Stimulated activated naive CD8-positive, alpha-beta T cell treated with anti-CD3 and anti-CD28 coated beads, Interleukin-15, Interleukin-2, amounts not matched to agents 100 U/mL and 50 U/mL, for 24 hours (primary cell): ENCODE results near the gene BCL7B.
"Not testable (repeated sequence)": the region's sequence is repeated elsewhere in the genome, so short reads cannot be mapped to it uniquely, and the experiment has no call there.

Experiments
- ATAC-seq: fragments of 150-1000 bp; cut with Tn5 transposase; one replicate; pipeline ENCODE4 v1.10.0; 2021
- DNase-seq: peaks from one replicate; pipeline ENCODE4 v3.0.0; 2021

BCL7B gene

DNA sequence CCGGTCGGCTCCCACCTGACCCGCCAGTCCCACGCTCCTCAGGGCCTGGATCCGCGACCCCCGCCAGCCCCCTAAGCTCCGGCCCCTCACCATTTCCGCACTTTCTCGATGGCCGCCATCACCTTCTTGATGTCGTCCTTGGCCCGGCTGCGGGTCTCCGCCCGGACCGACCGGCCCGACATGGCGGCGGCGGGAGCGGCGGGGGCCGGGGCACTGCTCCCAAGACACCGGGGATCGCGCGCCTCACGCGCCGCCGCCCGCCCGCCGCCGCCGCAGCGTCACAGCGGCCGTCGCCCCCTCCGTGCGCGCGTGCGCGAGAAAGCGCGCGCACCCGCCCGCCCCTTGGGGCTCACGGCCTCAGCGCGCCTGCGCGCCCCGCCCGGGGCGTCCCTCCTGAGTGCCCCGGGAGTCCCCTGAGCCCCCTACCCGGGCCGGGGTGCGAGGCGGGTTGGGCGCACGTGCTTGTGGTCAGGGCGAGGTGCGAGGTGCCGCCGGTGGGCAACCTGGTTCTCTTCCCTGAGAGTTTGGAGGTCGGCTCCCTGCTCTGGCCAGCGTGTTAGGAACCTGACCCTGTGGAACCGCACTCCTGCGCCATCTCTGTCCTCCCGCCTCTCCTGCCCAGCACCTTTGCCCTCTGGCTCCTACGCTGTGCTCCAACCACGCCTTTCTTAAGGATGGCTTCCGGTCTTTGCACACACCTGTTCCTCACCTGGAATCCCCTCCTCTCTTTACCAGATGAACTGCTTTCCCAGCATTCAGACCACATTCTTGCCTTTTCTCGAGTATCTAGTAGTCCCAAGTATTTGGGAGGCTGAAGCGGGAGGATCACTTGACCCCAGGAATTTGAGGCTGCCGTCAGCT is at the start of gene BCL7B:
Gene BCL7B, minus strand, starts transcription at position 294 of the 861 bp plus-strand sequence. Its CDS starts 112 bp downstream, at position 182.
- peak; percentile 83 for DNase-seq
- peak; percentile 55 for ATAC-seq

DNA sequence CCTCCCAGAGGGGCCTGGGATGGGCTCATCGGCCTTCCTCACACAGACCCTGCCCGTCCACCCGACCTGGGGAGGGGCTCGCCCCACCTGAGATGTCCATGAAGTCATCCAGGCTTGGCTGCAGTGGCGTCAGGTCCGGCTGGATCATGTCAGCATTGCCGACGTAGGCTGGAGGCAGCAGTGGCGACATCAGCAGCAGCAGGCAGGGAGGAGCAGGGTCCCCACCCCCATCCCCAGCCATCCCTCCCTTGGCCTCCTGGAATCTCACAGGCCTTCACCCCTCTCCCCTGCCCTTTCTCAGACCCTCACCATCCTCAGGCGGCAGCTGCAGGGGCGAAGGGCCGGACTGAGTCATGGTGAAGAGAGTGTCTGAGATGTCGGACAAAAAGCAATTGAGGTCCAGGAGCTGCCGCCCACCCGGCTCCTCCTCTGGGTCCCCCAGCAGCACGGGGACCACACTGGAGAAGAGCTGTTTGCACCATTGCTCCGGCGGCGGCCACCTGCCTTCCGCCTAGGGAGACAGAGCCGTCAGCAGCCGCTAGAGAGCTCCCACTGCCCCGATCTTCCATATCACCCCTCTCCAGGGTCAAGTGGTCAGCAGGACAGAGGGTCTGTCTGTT is 48.2 kb upstream of the BCL7B start:
- DNase-seq (no peak), ATAC-seq (no peak)

DNA sequence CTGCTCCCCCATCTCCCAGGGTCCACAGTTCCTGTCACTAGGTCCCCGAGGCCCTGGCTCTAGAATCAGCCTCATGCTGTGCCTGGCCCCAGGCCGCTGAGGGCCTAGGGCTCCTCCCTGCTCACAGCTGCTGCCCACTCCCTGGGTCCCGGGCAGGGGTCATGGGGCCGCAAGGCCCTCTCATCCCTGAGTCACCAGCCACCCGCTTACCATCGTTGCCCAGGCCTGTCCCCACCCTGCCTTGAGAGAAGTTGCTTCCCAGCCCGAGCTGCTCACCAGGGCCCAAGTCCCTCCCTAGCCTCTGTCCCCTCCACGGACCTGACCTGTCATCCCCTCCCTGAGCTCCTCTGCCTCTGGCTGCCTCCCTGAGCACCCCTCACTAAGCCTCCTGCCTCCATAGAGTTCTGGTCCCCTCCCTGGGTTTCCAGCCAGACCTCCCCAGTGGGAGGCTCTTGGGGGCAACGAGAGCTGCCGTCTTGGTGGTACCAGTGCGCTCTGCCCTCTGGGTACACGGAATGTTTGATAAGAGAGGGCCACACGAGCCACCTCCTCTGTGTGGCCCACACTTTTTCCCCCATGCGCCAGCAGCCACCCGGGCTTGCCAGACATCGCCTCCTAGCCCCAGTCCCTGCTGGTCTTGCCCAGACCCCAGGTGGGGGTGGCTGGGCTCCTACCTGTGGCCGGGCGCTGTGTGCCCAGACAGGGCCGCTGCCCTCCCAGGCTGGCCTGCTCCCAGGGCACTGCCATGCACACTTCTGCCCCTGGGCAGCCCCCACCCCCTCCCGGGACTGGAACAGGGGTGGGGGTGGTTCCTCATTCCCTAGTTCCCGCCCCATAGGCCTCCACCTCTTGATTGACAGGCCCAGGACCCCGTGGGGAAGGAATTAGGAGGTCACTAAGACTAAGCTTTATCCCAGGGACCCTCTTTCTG is 45.5 kb upstream of the BCL7B start:
- DNase-seq = no peak
- no peak for ATAC-seq

DNA sequence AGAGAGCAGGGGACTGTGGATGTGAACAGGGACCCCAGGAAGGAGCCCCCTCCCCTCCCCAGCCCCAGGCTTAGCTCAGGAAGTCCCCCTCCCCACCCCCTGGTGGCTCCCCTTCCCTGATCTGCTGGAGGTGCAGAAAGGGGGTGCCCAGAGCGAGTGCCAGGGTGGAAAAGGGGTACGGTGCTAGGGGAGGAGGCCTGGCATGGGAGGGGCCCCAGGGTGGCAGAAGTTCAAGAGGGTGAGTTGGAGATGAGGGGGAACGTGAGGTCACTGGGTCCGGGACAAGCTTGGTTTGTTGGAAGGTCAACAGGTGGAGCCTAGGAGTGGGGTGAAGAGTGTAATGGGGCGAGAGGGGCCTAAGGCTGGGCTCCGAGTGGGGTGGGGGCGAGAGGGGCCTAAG is 42.4 kb upstream of the BCL7B start:
- DNase-seq = no peak
- ATAC-seq = no peak

DNA sequence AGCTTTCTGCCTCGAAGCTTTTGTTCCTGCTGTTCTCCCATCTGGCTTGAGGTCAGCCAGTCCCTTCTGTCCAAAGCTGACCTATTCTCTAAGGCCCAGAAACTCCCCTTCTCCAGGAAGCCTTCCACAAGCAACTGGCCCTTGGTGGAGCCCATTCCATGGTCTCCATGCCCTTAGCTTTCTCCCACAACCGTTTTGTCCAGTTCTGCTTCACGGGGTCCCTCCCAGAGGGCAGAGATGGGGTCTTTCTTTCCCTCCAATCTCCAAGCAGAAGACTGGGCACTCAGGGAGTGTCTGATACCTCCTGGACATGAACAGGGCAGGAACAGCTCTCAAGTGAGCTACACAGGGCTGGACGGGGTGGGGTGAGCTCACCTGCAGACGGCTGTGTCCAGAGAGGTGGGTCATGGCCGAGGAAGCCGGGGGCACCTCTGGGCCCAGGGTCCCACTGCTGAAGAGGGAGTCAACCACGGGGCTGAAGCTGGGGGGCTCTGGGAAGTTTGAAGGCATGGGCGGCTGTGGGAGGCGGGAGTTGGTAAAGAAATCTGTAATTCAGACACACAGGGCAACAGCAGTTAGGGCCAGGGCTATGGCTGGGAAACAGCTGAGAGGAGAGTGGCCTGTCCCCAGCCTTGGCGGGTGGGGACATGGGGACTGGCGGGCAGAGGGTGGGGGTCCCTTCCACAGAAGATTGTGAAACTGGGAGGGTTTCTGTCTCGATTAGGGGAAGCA is 41.8 kb upstream of the BCL7B start:
- DNase-seq (no peak), ATAC-seq (no peak)

DNA sequence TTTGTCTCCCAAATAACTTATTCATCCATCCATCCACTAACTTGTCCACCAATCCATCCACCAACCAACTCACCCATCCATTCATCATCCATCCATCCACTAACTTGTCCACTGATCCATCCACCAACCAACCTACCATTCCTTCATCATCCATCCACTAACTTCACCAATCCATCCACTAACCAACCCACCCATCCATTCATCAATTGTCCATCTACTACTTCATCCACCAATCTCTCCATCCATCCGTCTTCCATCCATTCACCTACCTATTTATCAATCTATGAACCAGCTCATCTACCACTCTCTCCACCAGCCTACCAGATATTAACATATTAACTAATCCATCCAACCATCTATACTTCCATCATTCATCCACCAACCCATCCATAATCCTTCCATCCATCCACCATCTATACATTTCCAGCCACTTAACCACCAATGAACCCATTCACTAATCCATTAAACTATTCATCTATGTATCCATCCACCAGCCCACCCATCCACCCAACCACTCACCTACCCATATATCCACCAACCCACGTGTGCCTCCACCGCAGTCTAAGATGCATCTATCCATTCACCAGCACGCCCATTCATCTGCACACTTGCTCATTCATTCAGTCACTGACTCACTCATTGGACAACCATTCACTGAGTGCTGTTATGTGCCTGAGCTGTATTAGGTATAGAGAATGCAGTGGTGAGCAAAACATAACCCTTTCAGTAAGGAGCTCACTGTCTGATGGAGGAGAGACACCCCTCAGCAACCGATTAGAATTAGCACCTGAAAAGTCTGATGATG is 40.7 kb upstream of the BCL7B start:
- ATAC-seq = no peak
- no peak for DNase-seq

DNA sequence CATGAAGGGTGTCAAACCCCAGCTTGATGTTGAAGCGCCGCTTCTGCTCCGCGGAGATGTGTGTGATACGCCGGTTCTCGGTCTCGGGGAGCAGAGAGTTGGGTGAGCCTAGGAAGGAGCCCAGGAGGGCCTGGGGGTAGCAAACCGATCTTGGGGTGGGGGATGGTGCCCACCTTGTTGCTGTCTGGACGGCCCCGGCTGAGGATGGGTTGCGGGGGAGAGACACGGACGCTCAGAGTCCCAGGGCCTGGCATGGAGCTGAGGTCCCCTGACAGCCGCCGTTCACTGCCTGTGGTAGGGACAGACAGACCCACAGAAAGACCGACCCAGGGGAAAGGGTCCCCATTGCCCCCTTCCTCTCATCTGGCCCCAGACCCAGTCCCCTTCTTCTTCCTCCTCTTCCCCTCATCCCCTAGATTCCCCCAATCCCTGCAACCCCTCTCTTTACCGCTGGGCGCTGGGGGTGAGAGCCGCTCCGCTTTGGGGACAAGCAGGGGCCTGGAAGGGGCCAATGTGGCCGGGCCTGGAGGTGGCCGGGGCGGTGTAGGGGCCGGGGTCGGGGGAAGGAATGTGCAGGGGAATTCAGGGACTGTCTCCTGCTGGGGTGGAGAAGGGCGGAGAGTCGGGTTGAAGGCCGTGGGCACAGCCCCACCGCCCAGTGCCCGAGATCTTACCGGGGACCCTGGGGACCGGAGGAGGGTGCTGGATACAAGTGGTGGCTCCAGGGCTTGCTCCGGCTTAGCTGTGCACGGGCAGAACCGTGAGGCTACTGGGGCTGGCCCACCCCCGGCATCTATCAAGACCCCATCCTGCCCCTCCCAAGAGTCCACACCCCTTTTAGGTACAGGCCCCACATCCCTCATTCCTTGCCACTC is 38.9 kb upstream of the BCL7B start:
- ATAC-seq (no peak), DNase-seq (no peak)

DNA sequence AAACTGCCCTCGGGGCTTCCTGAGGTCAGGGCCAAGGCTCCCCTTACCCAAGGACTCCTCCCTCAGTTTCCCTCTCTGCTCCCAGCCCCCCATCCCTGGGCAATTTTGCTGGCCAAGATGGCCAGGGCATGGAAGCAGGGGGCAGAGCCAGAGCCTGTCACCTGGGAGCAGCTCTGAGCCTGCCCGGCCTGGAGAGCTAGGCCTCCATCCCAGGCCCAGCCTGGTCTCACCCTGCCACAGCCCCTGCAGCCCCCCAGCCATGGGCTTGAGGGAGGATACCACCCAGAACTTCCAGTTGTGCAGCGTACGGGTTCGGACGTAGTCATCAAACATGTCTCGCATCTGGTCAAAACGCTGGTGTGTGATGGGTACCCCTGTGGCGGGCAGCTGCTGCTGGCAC is 37.9 kb upstream of the BCL7B start:
- no peak for ATAC-seq
- DNase-seq = no peak

DNA sequence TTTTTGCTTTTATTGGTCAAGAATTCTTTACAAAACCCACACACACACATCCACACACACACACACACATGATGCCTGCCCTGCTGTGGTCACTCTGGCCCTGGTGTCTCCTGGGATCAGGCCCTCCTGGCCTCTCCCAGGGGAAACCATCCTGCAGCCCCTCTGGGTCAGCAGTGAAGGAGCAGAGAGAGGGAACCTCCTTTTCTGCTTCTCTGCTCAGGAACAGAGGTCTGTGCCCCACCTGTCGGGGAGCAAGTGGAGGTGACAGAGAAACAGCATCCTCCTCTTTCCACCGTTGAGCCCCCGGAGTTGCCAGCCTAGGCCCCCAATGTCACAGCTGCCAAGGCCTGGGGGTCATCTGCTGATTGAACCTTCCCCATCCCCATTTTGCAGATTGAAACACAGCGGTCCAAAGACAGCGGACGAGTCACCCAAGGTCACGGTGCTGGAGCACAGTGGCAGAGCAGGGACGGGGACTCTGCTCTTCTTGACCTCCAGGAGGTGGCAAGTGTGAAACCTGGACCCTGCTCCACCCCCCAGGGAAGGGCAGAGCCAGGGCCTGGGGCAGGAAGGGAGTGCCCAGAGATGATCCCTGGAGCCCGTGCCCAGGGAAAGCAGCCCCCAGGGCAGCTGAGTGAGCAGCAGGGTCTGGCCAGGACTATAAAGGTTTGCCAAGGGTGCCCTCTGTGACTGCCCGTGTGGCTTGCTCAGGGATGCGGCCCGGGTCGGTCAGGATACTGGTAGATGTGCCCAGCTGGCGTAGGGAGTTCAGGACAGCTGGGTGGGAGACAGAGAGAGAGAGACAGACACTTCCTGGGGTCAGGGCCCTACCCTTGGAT is 35.9 kb upstream of the BCL7B start:
- DNase-seq = no peak
- ATAC-seq = no peak

DNA sequence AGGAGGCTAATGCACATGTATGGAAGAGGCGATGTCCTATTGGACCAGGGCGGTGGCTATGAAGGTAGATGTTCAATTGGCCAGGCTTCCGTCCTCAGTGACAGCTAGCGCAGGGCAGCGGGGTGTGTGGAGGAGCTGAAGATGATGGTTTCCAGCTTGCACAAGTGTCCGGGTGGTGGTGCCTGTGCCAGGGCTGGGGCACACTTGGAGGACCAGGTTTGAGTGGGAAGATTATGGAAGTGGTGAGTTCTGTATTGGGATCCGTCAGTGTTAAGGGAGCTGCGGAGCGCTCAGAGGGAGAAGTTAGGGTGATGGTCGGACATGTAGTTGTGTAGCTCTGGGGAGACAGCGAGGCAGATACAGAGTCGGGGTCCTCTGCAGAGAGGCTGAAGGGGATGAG is 29.4 kb upstream of the BCL7B start:
- ATAC-seq (no peak), DNase-seq (no peak)

DNA sequence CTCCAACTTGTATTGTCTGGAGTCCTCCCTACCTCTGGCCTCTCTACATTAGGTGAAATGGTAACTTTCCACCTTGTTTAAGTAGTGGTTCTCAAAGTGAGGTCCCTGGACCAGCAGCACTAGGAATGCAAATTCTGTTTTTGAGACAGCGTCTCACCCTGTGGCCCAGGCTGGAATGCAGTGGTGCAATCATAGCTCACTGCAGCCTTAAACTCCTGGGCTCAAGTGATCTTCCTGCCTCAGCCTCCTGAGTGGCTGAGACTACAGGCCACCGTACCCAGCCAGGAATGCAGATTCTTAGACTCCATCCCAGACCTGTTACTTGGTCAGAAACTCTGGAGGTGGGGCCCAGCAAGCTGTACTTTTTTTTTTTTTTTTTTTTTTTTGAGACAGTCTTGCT is 27.7 kb upstream of the BCL7B start:
- no peak for ATAC-seq

DNA sequence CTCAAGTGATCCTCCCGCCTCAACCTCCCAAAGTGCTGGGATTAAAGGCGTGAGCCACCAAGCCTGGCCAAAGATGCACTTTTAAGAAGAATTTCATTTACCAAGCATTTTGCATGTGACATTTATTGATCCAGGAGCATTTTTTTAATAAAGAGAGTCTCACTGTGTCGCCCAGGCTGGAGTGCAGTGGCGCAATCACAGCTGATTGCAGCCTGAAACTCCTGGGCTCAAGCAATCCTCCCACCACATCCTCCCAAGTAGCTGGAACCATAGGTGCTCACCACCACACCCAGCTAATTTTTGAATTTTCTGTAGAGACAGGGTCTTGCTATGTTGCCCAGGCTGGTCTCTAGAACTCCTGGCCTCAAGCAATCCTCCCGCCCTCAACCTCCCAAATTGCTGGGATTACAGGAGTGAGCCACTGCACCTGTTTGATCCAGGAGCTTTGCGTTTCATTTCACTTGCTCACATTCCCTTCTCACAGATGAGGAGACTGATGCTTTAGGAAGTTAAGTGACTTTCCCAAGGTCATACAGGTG is 25.2 kb upstream of the BCL7B start:
- DNase-seq (no peak), ATAC-seq (no peak)

More for the DNA sequence above, 27.7 kb upstream of the BCL7B start:
- DNase-seq = no peak

DNA sequence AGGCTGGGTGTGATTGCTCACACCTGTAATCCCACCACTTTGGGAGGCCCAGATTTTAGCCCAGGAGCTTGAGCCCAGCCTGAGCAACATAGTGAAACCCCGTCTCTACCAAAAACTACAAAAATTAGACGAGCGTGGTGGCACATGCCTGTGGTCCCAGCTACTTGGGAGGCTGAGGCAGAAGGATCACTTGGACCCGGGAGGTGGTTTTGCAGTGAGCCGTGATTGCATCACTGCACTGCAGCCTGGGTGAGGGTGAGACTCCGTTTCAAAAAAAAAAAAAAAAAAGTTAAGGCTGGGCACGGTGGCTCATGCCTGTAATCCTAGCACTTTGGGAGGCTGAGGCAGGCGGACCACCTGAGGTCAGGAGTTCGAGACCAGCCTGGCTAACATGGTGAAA is 23.5 kb upstream of the BCL7B start:
- DNase-seq, ATAC-seq: not testable (repeated sequence)

DNA sequence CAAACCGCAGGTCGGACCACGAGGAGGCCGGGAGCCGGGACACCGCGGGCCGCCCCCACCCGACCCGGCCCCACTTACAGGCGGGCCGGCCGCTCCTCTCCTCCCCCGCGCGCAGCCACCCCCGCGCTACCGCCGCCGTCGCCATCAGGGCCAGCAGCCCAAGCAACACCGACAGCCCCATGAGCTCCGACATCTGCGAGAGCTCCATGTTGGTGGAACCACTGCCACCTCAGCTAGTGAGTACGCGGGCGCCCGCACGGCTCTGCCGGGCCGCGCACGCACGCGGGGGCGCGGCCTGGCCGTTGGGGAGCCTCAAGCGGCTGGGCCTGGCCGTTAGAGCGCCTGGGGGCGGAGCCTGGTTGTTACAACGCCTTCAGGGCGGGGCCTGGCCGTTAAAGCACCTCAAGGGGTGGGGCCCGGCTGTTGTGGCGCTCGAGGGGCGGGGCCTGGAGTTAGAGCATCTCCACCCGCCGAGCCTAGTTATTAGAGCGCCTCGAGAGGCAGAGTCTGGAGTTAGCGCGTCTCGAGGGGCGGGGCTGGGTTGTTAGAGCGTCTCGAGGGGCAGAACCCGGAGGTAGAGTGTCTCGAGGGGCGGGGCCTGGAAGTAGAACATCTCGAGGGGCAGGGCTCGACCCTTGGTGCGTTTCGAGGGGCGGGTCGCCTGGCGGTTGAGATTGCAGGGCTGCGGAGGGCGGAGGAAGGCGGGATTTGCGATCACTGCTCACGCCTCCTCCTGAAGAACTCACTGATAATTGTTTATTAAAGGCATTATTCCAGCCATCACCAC is 21.0 kb upstream of the BCL7B start, which contains the start of gene TBL2:
Gene TBL2, minus strand, starts transcription at position 238 of the 787 bp plus-strand sequence. Its CDS starts 30 bp downstream, at position 208.
- ATAC-seq = peak; percentile 93

DNA sequence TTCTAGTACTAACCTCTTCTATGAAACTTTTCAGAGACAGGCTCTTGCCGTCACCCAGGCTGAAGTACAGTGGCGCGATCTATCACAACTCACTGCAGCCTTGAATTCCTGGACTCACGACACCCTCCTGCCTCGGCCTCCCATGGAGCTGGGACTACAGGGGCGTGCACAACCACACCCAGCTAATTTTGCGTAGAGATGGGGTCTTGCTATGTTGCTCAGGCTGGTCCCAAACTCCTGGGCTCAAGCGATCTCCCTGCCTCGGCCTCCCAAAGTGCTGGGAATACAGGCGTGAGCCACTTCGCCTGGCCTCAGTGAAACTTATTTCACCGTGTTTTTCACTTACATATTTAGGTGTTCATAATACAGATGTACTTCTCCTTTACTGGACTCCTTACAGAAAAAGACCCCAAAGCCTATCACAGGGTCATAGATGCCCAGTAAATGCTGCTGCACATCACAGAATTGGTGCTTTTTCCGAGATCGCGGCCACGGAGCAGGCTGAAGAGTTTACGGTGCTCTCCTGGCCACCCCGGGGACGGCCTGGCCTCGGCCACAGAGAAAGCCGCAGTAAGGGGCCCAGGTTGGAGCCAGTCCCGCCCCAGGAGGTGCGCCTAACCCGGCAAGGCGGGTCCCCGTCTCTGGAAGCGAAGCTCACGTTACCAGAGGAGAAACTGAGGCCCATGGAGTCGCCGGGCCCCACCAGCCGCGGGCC is 20.3 kb upstream of the BCL7B start:
- DNase-seq = no peak
- ATAC-seq = no peak

More for the DNA sequence above, 21.0 kb upstream of the BCL7B start, which contains the start of gene TBL2:
- DNase-seq = peak; percentile 100

DNA sequence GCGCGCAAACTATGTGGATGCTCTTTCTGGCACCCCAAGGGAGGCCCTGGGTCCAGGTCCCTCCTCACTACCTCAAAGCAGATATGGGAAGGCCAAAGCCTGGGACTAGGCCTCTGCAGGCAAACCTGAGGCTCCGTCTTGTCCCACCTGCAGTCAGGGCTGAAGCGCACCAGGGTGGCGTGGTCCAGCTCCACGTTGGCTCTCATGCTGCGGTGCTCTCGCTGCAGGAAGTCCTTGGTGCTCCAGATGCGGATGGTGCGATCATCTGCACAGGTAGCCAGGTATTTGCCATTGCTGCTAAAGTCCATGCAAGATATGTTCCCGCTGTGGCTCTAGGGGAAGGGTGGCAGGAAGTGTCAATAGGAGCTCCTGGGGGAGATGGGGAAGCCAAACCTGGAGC is 16.3 kb upstream of the BCL7B start:
- DNase-seq (no peak), ATAC-seq (no peak)

DNA sequence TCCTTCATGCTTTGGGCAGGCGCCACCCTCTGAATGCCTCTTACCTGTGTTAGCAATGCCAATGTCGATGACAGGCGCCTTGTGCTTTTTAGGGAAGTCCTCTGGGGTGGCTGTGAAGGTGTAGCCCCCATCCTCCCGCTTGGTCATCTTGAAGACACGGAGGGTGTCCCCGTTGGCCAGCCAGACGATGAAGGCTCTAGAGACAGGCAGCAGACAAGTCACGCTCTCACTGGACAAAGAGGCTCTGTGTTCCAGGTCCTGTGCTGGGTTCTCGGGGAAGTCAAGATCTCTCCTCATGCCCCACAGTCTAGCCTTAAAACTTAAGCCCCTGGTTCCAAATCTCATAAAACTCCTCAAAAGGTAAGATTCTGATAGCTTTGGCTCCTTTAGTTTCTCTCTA is 15.8 kb upstream of the BCL7B start:
- no peak for DNase-seq
- ATAC-seq = no peak
